ENCODE data around the gene NOS1. TPM values are rescaled to one million over a fixed set of nuclear protein-coding genes. Genes with fewer than 3 reads are reported as not detected.
"Not testable (repeated sequence)": the region's sequence is repeated elsewhere in the genome, so short reads cannot be mapped to it uniquely, and the experiment has no call there.

The NOS1 gene
- total RNA-seq (2014; rRNA removed; shearing (Covaris generic)) = not detected in 2 replicates

GRCh38 chr12:117361347-117361751 is at the start of gene NOS1:
TSS of gene NOS1 (minus strand) at chr12:117361626. CDS start at chr12:117331069, 30,557 bp downstream.
- no peak for DNase-seq (ENCODE audit: low read depth)

- no peak for DNase-seq (ENCODE audit: low read depth)
Measured at GRCh38 chr12:117409286-117409685, 47.9 kb upstream of the NOS1 start.

GRCh38 chr12:117408161-117408791 is 46.9 kb upstream of the NOS1 start:
- DNase-seq (ENCODE audit: low read depth) = peak; percentile 65

GRCh38 chr12:117404940-117405339 is 43.5 kb upstream of the NOS1 start:
- DNase-seq (ENCODE audit: low read depth) = no peak

- no peak for DNase-seq (ENCODE audit: low read depth)
Measured at GRCh38 chr12:117404203-117404853, 42.9 kb upstream of the NOS1 start.

DNA sequence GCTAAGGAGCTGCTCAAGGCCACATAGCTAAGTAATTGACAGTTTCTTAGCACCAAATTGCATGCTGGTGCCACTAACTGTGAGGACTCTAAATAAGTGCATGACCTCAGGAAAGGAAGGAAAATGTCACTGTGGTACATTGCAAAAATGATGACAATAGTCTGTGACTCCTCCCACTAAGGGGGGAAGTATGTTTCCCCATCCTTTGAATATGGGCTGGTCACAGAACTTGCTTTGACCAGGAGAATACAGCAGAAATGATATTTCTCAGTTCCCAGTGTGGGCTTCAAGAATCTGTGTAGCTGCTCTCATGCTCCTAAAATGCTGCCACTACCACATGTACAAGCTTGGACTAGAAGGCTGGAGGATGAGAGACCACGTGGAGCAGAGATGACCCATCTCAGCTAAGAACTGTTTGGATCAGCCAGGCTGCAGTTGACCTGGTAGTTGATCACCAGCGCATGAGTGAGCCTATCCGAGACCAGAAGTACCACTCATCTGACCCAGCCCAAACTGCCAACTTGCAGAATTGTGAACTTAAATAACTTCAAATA is 42.2 kb upstream of the NOS1 start:
- no peak for DNase-seq (ENCODE audit: low read depth)

- no peak for DNase-seq (ENCODE audit: low read depth)
Measured at GRCh38 chr12:117402363-117402762, 40.9 kb upstream of the NOS1 start.

DNA sequence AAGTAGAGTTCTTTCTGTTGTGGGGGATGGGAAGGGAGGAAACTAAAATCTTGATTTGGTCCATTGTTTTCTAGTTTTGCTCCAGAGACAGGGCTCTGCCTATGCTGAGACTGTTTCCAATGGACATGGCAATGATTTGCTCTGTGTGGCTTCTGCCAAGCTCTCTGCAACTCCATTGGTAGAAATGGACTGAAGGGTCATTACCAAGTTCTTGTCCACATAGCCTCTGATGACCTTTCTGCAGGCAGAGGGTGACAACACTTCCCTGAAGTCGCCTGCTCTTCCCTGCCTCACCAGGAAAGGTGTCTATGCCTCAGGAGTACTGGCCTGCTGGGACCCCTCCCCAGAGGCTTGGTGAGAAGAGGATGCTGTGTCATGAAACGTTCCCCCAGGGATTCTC is 39.5 kb upstream of the NOS1 start:
- DNase-seq (ENCODE audit: low read depth) = no peak

DNA sequence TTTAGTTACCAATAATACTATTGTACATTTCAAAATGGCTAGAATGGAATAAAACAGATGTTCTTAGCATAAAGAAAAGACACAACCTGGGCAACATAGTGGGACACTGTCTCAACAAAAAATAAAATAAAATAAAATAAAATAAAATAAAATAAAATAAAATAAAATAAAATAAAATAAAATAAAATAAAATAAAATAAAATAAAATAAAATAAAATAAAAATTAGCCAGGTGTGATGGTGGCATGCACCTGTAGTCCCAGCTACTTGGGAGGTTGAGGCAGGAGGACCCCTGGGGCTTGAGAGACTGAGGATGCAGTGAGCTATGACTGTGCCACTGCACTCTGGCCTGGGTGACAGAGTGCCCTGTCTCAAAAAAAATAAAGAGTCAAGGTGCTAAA is 37.1 kb upstream of the NOS1 start:
- DNase-seq (ENCODE audit: low read depth) = not testable (repeated sequence)

DNA sequence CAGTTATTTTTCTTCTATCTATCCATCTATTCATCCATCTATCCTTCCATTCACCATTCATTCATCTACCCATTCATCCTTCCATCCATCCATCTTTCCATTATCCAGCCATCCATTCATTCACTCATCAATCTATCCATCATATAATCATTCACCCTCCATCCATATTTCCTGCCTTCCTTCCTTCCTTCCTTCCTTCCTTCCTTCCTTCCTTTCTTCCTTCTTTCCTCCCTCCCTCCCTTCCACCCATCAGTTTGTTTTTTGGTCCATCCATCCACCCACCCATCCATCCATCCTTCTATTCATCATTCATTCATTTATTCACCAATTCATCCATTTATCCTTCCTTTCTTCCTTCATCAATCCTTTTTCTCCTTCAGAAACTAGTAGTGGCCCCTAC is 34.3 kb upstream of the NOS1 start:
- no peak for DNase-seq (ENCODE audit: low read depth)

DNA sequence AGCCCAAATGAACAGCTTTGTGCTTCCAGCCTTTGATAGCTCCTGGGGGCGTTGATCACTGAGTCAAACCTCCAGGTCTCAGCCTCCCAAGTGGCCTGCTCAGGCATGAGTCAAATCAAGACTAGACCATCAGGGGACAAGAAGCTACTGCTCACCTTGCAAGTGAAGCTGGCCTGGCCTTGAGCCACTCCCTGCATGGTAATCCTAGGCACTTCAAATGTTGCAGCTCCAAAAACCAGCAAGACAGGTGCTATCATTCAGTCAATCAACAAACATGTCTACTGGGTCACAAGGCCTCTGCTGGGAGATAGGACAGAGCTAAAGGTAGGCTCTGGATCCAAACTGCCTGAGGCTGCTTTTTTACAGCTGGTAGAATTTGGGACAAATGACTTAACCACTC is 33.1 kb upstream of the NOS1 start:
- no peak for DNase-seq (ENCODE audit: low read depth)

DNA sequence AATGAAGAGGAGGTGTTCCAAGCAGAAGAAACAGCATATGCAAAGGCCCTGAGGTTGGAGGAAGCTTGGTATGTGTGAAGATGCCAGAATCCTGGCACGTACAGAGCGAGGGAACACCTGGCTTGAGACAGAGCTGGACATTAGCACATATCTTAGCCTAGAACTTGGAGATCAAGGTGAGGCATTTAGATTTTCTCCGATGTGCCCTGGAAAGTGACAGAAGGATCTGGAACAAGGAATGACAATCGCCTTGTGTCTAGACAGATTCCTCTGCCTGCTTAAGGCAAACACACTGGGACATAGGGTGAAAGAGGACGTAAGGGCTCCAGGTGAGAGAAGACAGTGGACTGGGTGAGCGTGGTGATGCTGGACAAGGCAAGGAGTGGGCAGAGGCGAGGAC is 32.2 kb upstream of the NOS1 start:
- no peak for DNase-seq (ENCODE audit: low read depth)

- no peak for DNase-seq (ENCODE audit: low read depth)
Measured at GRCh38 chr12:117390866-117391265, 29.4 kb upstream of the NOS1 start.

DNA sequence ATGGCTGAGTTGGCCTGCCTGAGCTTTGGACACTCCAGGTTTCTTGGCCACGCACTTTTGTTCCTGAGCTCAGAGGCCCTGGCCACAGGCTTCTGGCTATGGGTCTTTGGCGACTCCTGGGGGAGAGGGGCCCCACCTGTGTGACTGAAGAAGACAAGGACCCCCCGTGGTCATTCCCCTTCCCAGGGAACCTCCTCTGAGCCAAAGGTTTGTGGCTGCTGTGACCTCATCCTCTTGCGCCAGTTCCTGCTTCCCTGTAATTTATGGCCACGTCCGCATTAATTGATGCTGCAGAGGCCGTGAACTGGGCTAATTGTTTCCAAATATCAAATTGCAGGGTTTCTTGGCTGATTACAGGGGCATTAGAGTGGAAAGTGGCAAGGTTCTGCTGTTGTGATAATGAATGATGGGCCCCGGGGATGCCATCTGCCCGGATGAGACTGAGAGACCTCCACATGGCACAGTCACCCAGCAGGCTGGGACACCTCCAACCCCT is 27.6 kb upstream of the NOS1 start:
- no peak for DNase-seq (ENCODE audit: low read depth)

- no peak for DNase-seq (ENCODE audit: low read depth)
Measured at GRCh38 chr12:117387832-117388231, 26.4 kb upstream of the NOS1 start.

GRCh38 chr12:117384735-117385134 is 23.3 kb upstream of the NOS1 start:
- DNase-seq (ENCODE audit: low read depth) = no peak

- no peak for DNase-seq (ENCODE audit: low read depth)
Measured at GRCh38 chr12:117380083-117380482, 18.7 kb upstream of the NOS1 start.

- DNase-seq (ENCODE audit: low read depth) = peak; percentile 7
Measured at GRCh38 chr12:117377758-117378157, 16.3 kb upstream of the NOS1 start.

DNA sequence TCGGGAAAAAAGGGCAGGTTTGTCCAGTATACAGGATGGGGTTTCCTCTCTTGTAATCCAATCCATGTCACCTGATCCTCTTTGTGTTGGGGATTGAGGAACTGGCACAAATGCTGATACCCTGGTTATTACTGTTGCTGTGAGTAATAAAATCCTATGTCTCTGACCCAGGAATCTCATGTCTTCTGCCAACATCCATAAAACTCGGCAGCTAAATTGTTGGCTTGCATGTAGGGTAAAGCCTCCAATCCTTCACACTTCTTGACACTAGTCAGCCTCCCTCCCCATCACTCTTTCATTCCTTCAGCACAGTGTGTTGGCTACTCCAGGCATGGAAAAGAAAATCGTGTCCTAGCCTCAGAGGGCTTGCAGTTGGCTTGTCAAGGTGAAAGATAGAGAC is 9.2 kb upstream of the NOS1 start:
- no peak for DNase-seq (ENCODE audit: low read depth)

GRCh38 chr12:117370000-117370399 is 8.6 kb upstream of the NOS1 start:
- DNase-seq (ENCODE audit: low read depth) = not testable (repeated sequence)

- peak; percentile 46 for DNase-seq (ENCODE audit: low read depth)
Measured at GRCh38 chr12:117367006-117367638, 5.7 kb upstream of the NOS1 start.

DNA sequence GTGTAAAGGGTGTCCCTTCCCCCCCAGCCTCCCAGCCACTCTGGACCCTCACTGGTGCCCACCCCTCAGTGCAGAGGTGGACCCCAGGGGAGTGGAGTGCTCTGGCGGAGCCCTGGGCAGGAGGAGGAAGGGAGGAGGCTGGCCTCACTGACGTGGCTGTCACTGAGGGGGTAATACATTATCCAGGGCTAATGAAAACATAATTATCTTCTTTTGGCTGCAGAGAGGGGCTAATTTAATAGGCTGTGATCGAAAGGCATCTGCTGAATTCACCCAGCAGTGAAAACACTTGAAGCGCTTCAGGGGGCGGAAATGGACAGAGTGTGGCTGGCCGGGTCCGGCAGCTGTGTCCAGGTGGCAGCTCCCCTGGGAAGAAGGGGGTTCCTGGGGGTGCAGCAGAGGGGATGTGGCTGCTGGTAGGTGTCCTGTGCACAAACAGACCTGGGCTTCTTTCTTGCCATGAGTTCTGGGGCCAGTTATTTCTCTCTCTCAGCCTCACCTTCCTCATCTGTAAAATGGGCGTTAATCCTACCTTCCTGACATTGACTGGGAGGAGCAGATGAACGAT is 3.7 kb upstream of the NOS1 start:
- DNase-seq (ENCODE audit: low read depth) = no peak
